H9 (cell line): ENCODE data around the gene CCDC92B. TPM values are rescaled to one million over a fixed set of nuclear protein-coding genes. Genes with fewer than 3 reads are reported as not detected.
A peak's percentile ranks its signal among the peaks of the same experiment; 100 is the strongest.

Experiments
- DNase-seq: peaks from one replicate; pipeline ENCODE4 v3.0.0-alpha.2; 2017
- H2AFZ ChIP-seq: one replicate; pipeline ENCODE4 v1.6.1; 2013; ENCODE audit warnings: mild to moderate bottlenecking, low read length, control low read depth, moderate library complexity
- H2AK5ac ChIP-seq: 2 replicates; pipeline ENCODE4 v1.6.1; 2013; ENCODE audit warnings: low read length, control low read depth, mixed read lengths; ENCODE audit not compliant: insufficient read length
- H2BK120ac ChIP-seq: one replicate; pipeline ENCODE4 v1.6.1; 2013; ENCODE audit warnings: low read depth, mild to moderate bottlenecking, low read length, control low read depth, inconsistent platforms; ENCODE audit not compliant: poor library complexity, severe bottlenecking
- H2BK12ac ChIP-seq: 2 replicates; pipeline ENCODE4 v1.6.1; 2013; ENCODE audit warnings: low read length, control low read depth, mixed read lengths, low read depth; ENCODE audit not compliant: insufficient read length
- H2BK15ac ChIP-seq: 2 replicates; pipeline ENCODE4 v1.6.1; 2013; ENCODE audit warnings: low read depth, low read length, control low read depth
- H2BK20ac ChIP-seq: one replicate; pipeline ENCODE4 v1.6.1; 2013; ENCODE audit warnings: low read depth, mild to moderate bottlenecking, low read length, control low read depth, inconsistent platforms; ENCODE audit not compliant: poor library complexity, severe bottlenecking
- H2BK5ac ChIP-seq: 2 replicates; pipeline ENCODE4 v1.6.1; 2013; ENCODE audit warnings: low read length, control low read depth, mixed read lengths; ENCODE audit not compliant: insufficient read length
- H3K14ac ChIP-seq: 2 replicates; pipeline ENCODE4 v1.6.1; 2013; ENCODE audit warnings: low read length, control low read depth; ENCODE audit not compliant: insufficient read depth
- H3K18ac ChIP-seq: 2 replicates; pipeline ENCODE4 v1.6.1; 2013; ENCODE audit warnings: low read depth, mild to moderate bottlenecking, mixed read lengths, low read length, control low read depth; ENCODE audit not compliant: insufficient read length
- H3K23ac ChIP-seq: 2 replicates; pipeline ENCODE4 v1.6.1; 2013; ENCODE audit warnings: low read length, control low read depth, mixed read lengths, low read depth; ENCODE audit not compliant: insufficient read length
- H3K23me2 ChIP-seq: 2 replicates; pipeline ENCODE4 v1.6.1; 2013; ENCODE audit warnings: low read depth, mild to moderate bottlenecking, mixed read lengths, low read length, control low read depth; ENCODE audit not compliant: insufficient read length, poor library complexity, severe bottlenecking
- H3K27ac ChIP-seq: 2 replicates; pipeline ENCODE4 v1.5.1; 2013; ENCODE audit warnings: low read length, control low read depth, mixed read lengths, low read depth; ENCODE audit not compliant: insufficient read length
- H3K27me3 ChIP-seq: 2 replicates; pipeline ENCODE4 v1.6.1; 2013; ENCODE audit warnings: low read length, control low read depth, inconsistent platforms; ENCODE audit not compliant: insufficient read depth
- H3K4ac ChIP-seq: 2 replicates; pipeline ENCODE4 v1.6.1; 2013; ENCODE audit warnings: low read depth, mild to moderate bottlenecking, control low read depth, inconsistent platforms, low read length, moderate library complexity
- H3K4me1 ChIP-seq: 2 replicates; pipeline ENCODE4 v1.6.1; 2013; ENCODE audit warnings: low read length, control low read depth, inconsistent platforms; ENCODE audit not compliant: insufficient read depth
- H3K4me2 ChIP-seq: 2 replicates; pipeline ENCODE4 v1.6.1; 2013; ENCODE audit warnings: low read length, control low read depth, mixed read lengths; ENCODE audit not compliant: insufficient read length, insufficient read depth
- H3K56ac ChIP-seq: 2 replicates; pipeline ENCODE4 v1.6.1; 2013; ENCODE audit warnings: low read depth, mild to moderate bottlenecking, mixed read lengths, low read length, control low read depth; ENCODE audit not compliant: insufficient read length
- H3K79me1 ChIP-seq: 2 replicates; pipeline ENCODE4 v1.6.1; 2013; ENCODE audit warnings: low read depth, mild to moderate bottlenecking, moderate library complexity, low read length, control low read depth, inconsistent platforms; ENCODE audit not compliant: insufficient read depth, poor library complexity, severe bottlenecking
- H3K79me2 ChIP-seq: 2 replicates; pipeline ENCODE4 v1.6.1; 2013; ENCODE audit warnings: low read length, control low read depth, inconsistent platforms; ENCODE audit not compliant: insufficient read depth
- H3K9ac ChIP-seq: 2 replicates; pipeline ENCODE4 v1.6.1; 2013; ENCODE audit warnings: low read length, control low read depth, mixed read lengths; ENCODE audit not compliant: insufficient read length; ENCODE audit errors: extremely low read depth
- H3K9me3 ChIP-seq: one replicate; pipeline ENCODE4 v1.6.1; 2013; ENCODE audit warnings: low read depth, low read length, inconsistent platforms; ENCODE audit not compliant: control insufficient read depth
- H3T11ph ChIP-seq: one replicate; pipeline ENCODE4 v1.6.1; 2013; ENCODE audit warnings: mild to moderate bottlenecking, low read length, control low read depth, inconsistent platforms
- H4K20me1 ChIP-seq: one replicate; pipeline ENCODE4 v1.6.1; 2013; ENCODE audit not compliant: control insufficient read depth, insufficient read length, insufficient read depth
- H4K5ac ChIP-seq: 2 replicates; pipeline ENCODE4 v1.6.1; 2013; ENCODE audit warnings: low read depth, mild to moderate bottlenecking, mixed read lengths, low read length, control low read depth; ENCODE audit not compliant: insufficient read length
- H4K8ac ChIP-seq: replicated peaks from 2 replicates; pipeline ENCODE4 v1.6.1; 2013; ENCODE audit warnings: low read length, control low read depth, mixed read lengths, low read depth; ENCODE audit not compliant: insufficient read length
- H4K91ac ChIP-seq: 2 replicates; pipeline ENCODE4 v1.6.1; 2013; ENCODE audit warnings: low read depth, mild to moderate bottlenecking, moderate library complexity, mixed read lengths, low read length, control low read depth; ENCODE audit not compliant: insufficient read length
- H3K27ac Mint-ChIP-seq, 3 experiments: 2 replicates in 2 of 3; 3 replicates in 1 of 3; pipeline ENCODE4 v1.8.0; 2020 to 2021; ENCODE audit warnings: mixed read lengths in 3 of 3, mild to moderate bottlenecking in 1 of 3, moderate library complexity in 1 of 3
- H3K27me3 Mint-ChIP-seq: 2 replicates; pipeline ENCODE4 v1.8.0; 2021; ENCODE audit warnings: low read depth, mild to moderate bottlenecking, moderate library complexity, mixed read lengths
- H3K36me3 Mint-ChIP-seq, 3 experiments: 2 replicates in 2 of 3; 3 replicates in 1 of 3; pipeline ENCODE4 v1.8.0; 2020 to 2021; ENCODE audit warnings: low read depth in 3 of 3, mixed read lengths in 3 of 3; ENCODE audit not compliant: insufficient read depth in 1 of 3
- H3K4me1 Mint-ChIP-seq, 2 experiments: 2 replicates each; pipeline ENCODE4 v1.8.0; 2020; ENCODE audit warnings: mixed read lengths in 2 of 2
- H3K4me3 Mint-ChIP-seq, 2 experiments: 2 replicates in 1 of 2; 3 replicates in 1 of 2; pipeline ENCODE4 v1.8.0; 2020 to 2021; ENCODE audit warnings: mild to moderate bottlenecking in 2 of 2, mixed read lengths in 2 of 2, moderate library complexity in 1 of 2
- H3K9me3 Mint-ChIP-seq, 2 experiments: 2 replicates in 1 of 2; 3 replicates in 1 of 2; pipeline ENCODE4 v1.8.0; 2020; ENCODE audit warnings: mild to moderate bottlenecking in 2 of 2, mixed read lengths in 2 of 2, moderate library complexity in 1 of 2
- CTCF ChIP-seq: fragments of 200-600 bp; sonication (generic); conservative IDR thresholded peaks from 3 replicates; pipeline ENCODE4 v1.8.0; 2021; ENCODE audit warnings: antibody characterized with exemption, mild to moderate bottlenecking
- WGBS: extraction: QIAGEN DNeasy Blood & Tissue Kit; methylation state at CpG from one replicate; pipeline ENCODE4 v1.1.7; 2013; ENCODE audit warnings: missing lambda C conversion rate, low lambda C conversion rate, mixed read lengths; ENCODE audit not compliant: insufficient read length; ENCODE audit errors: extremely low coverage; 5-methylcytosine and 5-hydroxymethylcytosine counted together
- total RNA-seq: library from RNA; stranded (reverse); gene quantifications from 2 replicates; pipeline ENCODE4 v1.2.1, GENCODE V29; 2021

The CCDC92B gene
- total RNA-seq, 1 experiment from 2014 or later = 8.0 TPM

GRCh38 chr17:2684549-2684948, 64.9 kb downstream of the CCDC92B start:
- Histone ChIP-seq H2BK5ac (no peak overlapping the region), H3K23ac (no peak overlapping the region), H3K79me1 (no peaks in the 10 kb centered on the region), H2AFZ (no peak overlapping the region), H2BK15ac (no peak overlapping the region), H2BK120ac (no peak overlapping the region), H3K23me2 (no peaks in the 10 kb centered on the region), H3K4ac (no peak overlapping the region), H3K4me1 (no peaks in the 10 kb centered on the region), H3K14ac (no peak overlapping the region), H3K9ac (no peak overlapping the region), H3K18ac (no peak overlapping the region), H3K9me3 (no peaks in the 10 kb centered on the region), H4K91ac (no peak overlapping the region), H3K79me2 (no peaks in the 10 kb centered on the region; the same call in 1 of the 2 replicates), H2BK20ac (no peak overlapping the region), H3K56ac (no peak overlapping the region), H4K8ac (no peak overlapping the region), H3K27ac (no peak overlapping the region), H3K4me2 (no peak overlapping the region), H4K20me1 (no peaks in the 10 kb centered on the region), H2AK5ac (no peak overlapping the region), H4K5ac (no peak overlapping the region), H3K27me3 (no peaks in the 10 kb centered on the region), H3T11ph (no peak overlapping the region), H2BK12ac (no peak overlapping the region)
- WGBS = no CpG with 5 or more reads among the region's 18 CpGs
- Mint-ChIP-seq H3K36me3 (peaks cover 12 to 49% (median 39%) of the 10 kb centered on the region in 3 experiments; a peak in 6 of 7 replicates), H3K4me1 (peaks cover 9 to 19% of the 10 kb centered on the region in 2 experiments), H3K27ac (peak overlapping the region in 2 of 3 experiments; percentile 74 to 79; a peak in 3 of 7 replicates), H3K27me3 (no peaks in the 10 kb centered on the region), H3K4me3 (no peak overlapping the region), H3K9me3 (no peaks in the 10 kb centered on the region)
- no peak for DNase-seq
- TF ChIP-seq CTCF = no peak
